ENCODE results near the gene VPS36. TPM values are rescaled to one million over a fixed set of nuclear protein-coding genes. Genes with fewer than 3 reads are reported as not detected.

Gene VPS36
- total and polyA plus RNA-seq, 2 of the 13 experiments (the other 11 are each of a cell fraction or from before 2014, with no cell fraction given), result 17.2 to 22.4 TPM

GRCh38 chr13:52395704-52396103 lies 54.7 kb downstream of the VPS36 start (continued):
- TF ChIP-seq CHD4 (IDR thresholded peaks at IDR 0.05; ENCODE audit: borderline replicate concordance, low read length) (no peak), ZMAT3 (CRISPR knock-in tag; conservative IDR thresholded peaks at IDR 0.05) (no peak)

GRCh38 chr13:52394586-52394985 lies 55.8 kb downstream of the VPS36 start:
- ChIA-PET POLR2A (no interaction called here), CTCF (ENCODE audit: low intra/inter-chr PET ratio, low total read pairs) (no interaction called here)
- DNase-seq (ENCODE audit: low spot score) (no peak), ATAC-seq (no peak), FAIRE-seq (no peak)
- H2AFZ ChIP-seq (ENCODE audit: low read length), result no peak overlapping the region
- H3K79me2 ChIP-seq (ENCODE audit: insufficient read depth, low read length), result no peaks in the 10 kb centered on the region
- H4K20me1 ChIP-seq (ENCODE audit: insufficient read depth, low read length), result no peaks in the 10 kb centered on the region
- in situ Hi-C loops (cut with HindIII; ENCODE audit: extremely low pct_ligation_motif_present, low pct_unique_long_range_greater_than_20kb), result no loop called here
- BruUV-seq (replicated peaks), result no TSS peak
- no peaks in the 10 kb centered on the region for H3K36me3 ChIP-seq (replicated peaks in 1 of 2; ENCODE audit: control insufficient read depth in 1 of 2, insufficient read depth in 2 of 2, low read length in 2 of 2)
- H3K27me3 ChIP-seq (ENCODE audit: control insufficient read depth in 1 of 2, insufficient read depth in 2 of 2, low read length in 2 of 2), result peaks cover 1 to 14% of the 10 kb centered on the region in 2 experiments; a peak in 3 of 5 replicates
- H3K27ac ChIP-seq (ENCODE audit: extremely low read length, insufficient read depth, low read length), result no peak overlapping the region
- H3K9me3 ChIP-seq (ENCODE audit: low read length), result no peaks in the 10 kb centered on the region
- H3K4me1 ChIP-seq (ENCODE audit: insufficient read depth, low read length), result no peaks in the 10 kb centered on the region
- no peak overlapping the region for H3K4me2 ChIP-seq (ENCODE audit: low read depth, low read length)
- intact Hi-C loops (cut with micrococcal nuclease; ENCODE audit: unreplicated experiment), result no loop called here
- H3K4me3 ChIP-seq (replicated peaks in 1 of 3; ENCODE audit: insufficient read depth in 1 of 3, low read depth in 2 of 3, low read length in 3 of 3), result no peak overlapping the region
- H3K9ac ChIP-seq (ENCODE audit: insufficient read depth, low read depth, low read length), result no peak overlapping the region
- WGBS (ENCODE audit: low lambda C conversion rate), result 2% methylated on average over 2 of the region's 2 CpGs
- TF ChIP-seq ZNF232 (CRISPR knock-in tag; IDR thresholded peaks at IDR 0.05; ENCODE audit: borderline replicate concordance), result no peak
- TF ChIP-seq HMGA1 (CRISPR knock-in tag; conservative IDR thresholded peaks at IDR 0.05), result no peak
- TF ChIP-seq, protein P1, sequence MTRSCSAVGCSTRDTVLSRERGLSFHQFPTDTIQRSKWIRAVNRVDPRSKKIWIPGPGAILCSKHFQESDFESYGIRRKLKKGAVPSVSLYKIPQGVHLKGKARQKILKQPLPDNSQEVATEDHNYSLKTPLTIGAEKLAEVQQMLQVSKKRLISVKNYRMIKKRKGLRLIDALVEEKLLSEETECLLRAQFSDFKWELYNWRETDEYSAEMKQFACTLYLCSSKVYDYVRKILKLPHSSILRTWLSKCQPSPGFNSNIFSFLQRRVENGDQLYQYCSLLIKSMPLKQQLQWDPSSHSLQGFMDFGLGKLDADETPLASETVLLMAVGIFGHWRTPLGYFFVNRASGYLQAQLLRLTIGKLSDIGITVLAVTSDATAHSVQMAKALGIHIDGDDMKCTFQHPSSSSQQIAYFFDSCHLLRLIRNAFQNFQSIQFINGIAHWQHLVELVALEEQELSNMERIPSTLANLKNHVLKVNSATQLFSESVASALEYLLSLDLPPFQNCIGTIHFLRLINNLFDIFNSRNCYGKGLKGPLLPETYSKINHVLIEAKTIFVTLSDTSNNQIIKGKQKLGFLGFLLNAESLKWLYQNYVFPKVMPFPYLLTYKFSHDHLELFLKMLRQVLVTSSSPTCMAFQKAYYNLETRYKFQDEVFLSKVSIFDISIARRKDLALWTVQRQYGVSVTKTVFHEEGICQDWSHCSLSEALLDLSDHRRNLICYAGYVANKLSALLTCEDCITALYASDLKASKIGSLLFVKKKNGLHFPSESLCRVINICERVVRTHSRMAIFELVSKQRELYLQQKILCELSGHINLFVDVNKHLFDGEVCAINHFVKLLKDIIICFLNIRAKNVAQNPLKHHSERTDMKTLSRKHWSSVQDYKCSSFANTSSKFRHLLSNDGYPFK (CRISPR knock-in tag; IDR thresholded peaks at IDR 0.05; ENCODE audit: borderline replicate concordance), result no peak
- no peak for TF ChIP-seq ZBTB40 (IDR thresholded peaks at IDR 0.05)
- no peak for TF ChIP-seq ZBTB40 (CRISPR knock-in tag; IDR thresholded peaks at IDR 0.05)
- TF ChIP-seq DMAP1 (CRISPR knock-in tag; IDR thresholded peaks at IDR 0.05), result no peak
- TF ChIP-seq HOXA5 (CRISPR knock-in tag; IDR thresholded peaks at IDR 0.05), result no peak
- TF ChIP-seq MYNN (CRISPR knock-in tag; IDR thresholded peaks at IDR 0.05; ENCODE audit: low read depth), result no peak
- TF ChIP-seq FIP1L1 (IDR thresholded peaks at IDR 0.05; ENCODE audit: borderline replicate concordance, insufficient read depth, low read depth, low read length), result no peak

Data from HepG2 (cell line).